GM18526 (cell line): ENCODE results near the gene GH1.

ENCODE experiments used
- POLR2A ChIP-seq: IDR thresholded peaks from 3 replicates; pipeline ENCODE4 v1.6.1; 2011; ENCODE audit not compliant: insufficient read length; ENCODE audit errors: extremely low read depth

GH1 gene

GRCh38 chr17:63934183-63935112 is 15.8 kb upstream of the GH1 start:
- no peak for TF ChIP-seq POLR2A

GRCh38 chr17:63933598-63933997 is 15.0 kb upstream of the GH1 start:
- TF ChIP-seq POLR2A, result no peak

GRCh38 chr17:63932721-63933120 is 14.1 kb upstream of the GH1 start:
- no peak for TF ChIP-seq POLR2A

- peak; percentile 93 for TF ChIP-seq POLR2A
Measured at GRCh38 chr17:63931981-63932561, 13.4 kb upstream of the GH1 start, which contains the start of gene CD79B. Gene CD79B, minus strand, starts transcription at chr17:63932331. Its CDS starts 70 bp downstream, at chr17:63932261.

- TF ChIP-seq POLR2A, result peak; percentile 31
Measured at GRCh38 chr17:63930951-63931575, 12.4 kb upstream of the GH1 start.

GRCh38 chr17:63929860-63930766 is 11.5 kb upstream of the GH1 start:
- no peak for TF ChIP-seq POLR2A

GRCh38 chr17:63928966-63929695 is 10.5 kb upstream of the GH1 start:
- TF ChIP-seq POLR2A, result no peak

- TF ChIP-seq POLR2A, result no peak
Measured at GRCh38 chr17:63928172-63928666, 9.6 kb upstream of the GH1 start.

- TF ChIP-seq POLR2A, result no peak
Measured at GRCh38 chr17:63927464-63928171, 9.0 kb upstream of the GH1 start.

- TF ChIP-seq POLR2A, result no peak
Measured at GRCh38 chr17:63926164-63926563, 7.5 kb upstream of the GH1 start.

- no peak for TF ChIP-seq POLR2A
Measured at GRCh38 chr17:63925615-63926014, 7.0 kb upstream of the GH1 start.

GRCh38 chr17:63919311-63919723 is 678 bp upstream of the GH1 start:
- TF ChIP-seq POLR2A, result no peak

- no peak for TF ChIP-seq POLR2A
Measured at GRCh38 chr17:63918305-63918704, 334 bp downstream of the GH1 start.
